Ovary (tissue), 3 donors: ENCODE data around the gene PALLD.

Experiments
- EP300 ChIP-seq: sonication (generic); formaldehyde crosslinking; IDR thresholded peaks from one replicate; pipeline ENCODE4 v1.6.1; 2017; ENCODE audit warnings: antibody characterized with exemption
- POLR2A ChIP-seq: fragments of 450-650 bp; IDR thresholded peaks from one replicate; pipeline ENCODE4 v1.6.1; 2017; ENCODE audit warnings: antibody characterized with exemption, mild to moderate bottlenecking, moderate library complexity
- TF ChIP-seq, protein P1 (sequence below), 3 donors: fragments of 450-650 bp in 2 of 3; fragments of 200-600 bp in 1 of 3; IDR thresholded peaks; one replicate each; pipeline versions ENCODE4 v1.5.1 to v1.8.0; 2016 to 2022; ENCODE audit warnings: antibody characterized with exemption in 3 of 3, mild to moderate bottlenecking in 1 of 3
- donor health status: DM: no; HTN: no; CAD: no.

DNA sequence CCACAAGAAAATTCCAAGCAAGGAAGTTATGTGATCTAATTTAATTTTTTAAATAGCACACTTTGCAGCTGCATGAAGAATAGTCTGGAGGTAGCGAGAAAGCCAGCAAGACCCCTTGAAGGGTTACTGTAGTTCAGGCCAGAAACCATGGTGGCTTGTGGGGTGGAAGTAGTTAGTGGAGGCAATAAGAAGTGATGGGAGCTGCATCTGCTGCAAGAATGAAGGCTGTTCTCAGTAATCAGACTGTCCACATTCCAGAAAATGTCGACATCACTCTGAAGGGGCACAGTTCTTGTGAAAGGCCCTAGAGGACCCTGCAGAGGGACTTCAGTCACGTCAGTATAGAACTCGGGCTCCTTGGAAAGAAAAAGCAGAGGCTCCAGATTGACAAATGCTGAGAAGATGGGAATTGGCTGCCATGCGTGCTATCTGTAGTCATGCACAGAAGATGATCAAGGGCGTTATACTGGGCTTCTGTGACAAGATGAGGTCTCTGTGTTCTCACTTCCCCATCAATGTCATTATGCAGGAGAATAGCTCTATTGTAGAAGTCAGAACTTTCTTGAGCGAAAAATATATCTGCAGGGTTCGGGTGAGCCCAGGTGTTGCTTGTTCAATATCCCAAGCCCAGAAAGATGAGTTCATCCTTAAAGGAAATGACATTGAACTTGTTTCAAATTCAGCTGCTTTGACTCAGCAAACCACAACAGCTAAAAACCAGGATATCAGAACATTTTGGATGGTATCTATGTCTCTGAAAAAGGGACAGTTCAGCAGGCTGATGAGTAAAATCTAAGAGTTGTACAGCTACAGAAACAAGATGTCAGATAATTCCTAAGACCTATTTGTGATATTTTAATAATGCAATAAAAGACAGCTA is 259.0 kb downstream of the PALLD start:
- no peak for TF ChIP-seq POLR2A
- TF ChIP-seq, protein P1, sequence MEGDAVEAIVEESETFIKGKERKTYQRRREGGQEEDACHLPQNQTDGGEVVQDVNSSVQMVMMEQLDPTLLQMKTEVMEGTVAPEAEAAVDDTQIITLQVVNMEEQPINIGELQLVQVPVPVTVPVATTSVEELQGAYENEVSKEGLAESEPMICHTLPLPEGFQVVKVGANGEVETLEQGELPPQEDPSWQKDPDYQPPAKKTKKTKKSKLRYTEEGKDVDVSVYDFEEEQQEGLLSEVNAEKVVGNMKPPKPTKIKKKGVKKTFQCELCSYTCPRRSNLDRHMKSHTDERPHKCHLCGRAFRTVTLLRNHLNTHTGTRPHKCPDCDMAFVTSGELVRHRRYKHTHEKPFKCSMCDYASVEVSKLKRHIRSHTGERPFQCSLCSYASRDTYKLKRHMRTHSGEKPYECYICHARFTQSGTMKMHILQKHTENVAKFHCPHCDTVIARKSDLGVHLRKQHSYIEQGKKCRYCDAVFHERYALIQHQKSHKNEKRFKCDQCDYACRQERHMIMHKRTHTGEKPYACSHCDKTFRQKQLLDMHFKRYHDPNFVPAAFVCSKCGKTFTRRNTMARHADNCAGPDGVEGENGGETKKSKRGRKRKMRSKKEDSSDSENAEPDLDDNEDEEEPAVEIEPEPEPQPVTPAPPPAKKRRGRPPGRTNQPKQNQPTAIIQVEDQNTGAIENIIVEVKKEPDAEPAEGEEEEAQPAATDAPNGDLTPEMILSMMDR (IDR thresholded peaks at IDR 0.05) = no peak
- TF ChIP-seq EP300 = no peak
